ENCODE measurements around the gene SLC23A1.
A peak's percentile ranks its signal among the peaks of the same experiment; 100 is the strongest.
"Not testable (repeated sequence)": the region's sequence is repeated elsewhere in the genome, so short reads cannot be mapped to it uniquely, and the experiment has no call there.

The SLC23A1 gene

GRCh38 chr5:139383275-139383992 is at the start of gene SLC23A1:
Gene SLC23A1, minus strand, starts transcription at chr5:139383297. Its CDS starts 44 bp downstream, at chr5:139383253.
- no peak for DNase-seq

GRCh38 chr5:139431706-139432105 is 48.6 kb upstream of the SLC23A1 start:
- no peak for DNase-seq

GRCh38 chr5:139430015-139430414 is 46.9 kb upstream of the SLC23A1 start:
- DNase-seq: no peak

- no peak for DNase-seq
These were observed 43.2 kb upstream of the SLC23A1 start for GRCh38 chr5:139426203-139426885.

- DNase-seq: no peak
These were observed 42.4 kb upstream of the SLC23A1 start for GRCh38 chr5:139425497-139425896.

- peak; percentile 90 to 91 for DNase-seq
These were observed 39.3 kb upstream of the SLC23A1 start for GRCh38 chr5:139422307-139422893.

- DNase-seq: no peak
These were observed 36.4 kb upstream of the SLC23A1 start for GRCh38 chr5:139419226-139420192.

GRCh38 chr5:139418793-139419192 is 35.7 kb upstream of the SLC23A1 start:
- no peak for DNase-seq

- DNase-seq: peak; percentile 62 to 66
These were observed 34.1 kb upstream of the SLC23A1 start for GRCh38 chr5:139417214-139417613.

- no peak for DNase-seq
These were observed 33.6 kb upstream of the SLC23A1 start for GRCh38 chr5:139416651-139417050.

- no peak for DNase-seq
These were observed 32.8 kb upstream of the SLC23A1 start for GRCh38 chr5:139415869-139416268.

- no peak for DNase-seq
These were observed 32.2 kb upstream of the SLC23A1 start for GRCh38 chr5:139415221-139415861.

- DNase-seq: no peak
These were observed 31.6 kb upstream of the SLC23A1 start for GRCh38 chr5:139414581-139415130.

GRCh38 chr5:139413963-139414362 is 30.9 kb upstream of the SLC23A1 start:
- no peak for DNase-seq

GRCh38 chr5:139413153-139413552 is 30.1 kb upstream of the SLC23A1 start:
- DNase-seq: no peak

- DNase-seq: no peak
These were observed 28.1 kb upstream of the SLC23A1 start for GRCh38 chr5:139410993-139411828.

GRCh38 chr5:139410121-139410992 is 27.3 kb upstream of the SLC23A1 start:
- DNase-seq: no peak

- not testable (repeated sequence) for DNase-seq
These were observed 26.0 kb upstream of the SLC23A1 start for GRCh38 chr5:139409116-139409515.

GRCh38 chr5:139408191-139408590 is 25.1 kb upstream of the SLC23A1 start:
- DNase-seq: no peak

- DNase-seq: peak; percentile 44 to 51
These were observed 24.4 kb upstream of the SLC23A1 start for GRCh38 chr5:139407517-139407916.

Data from Kasumi-1 (cell line).